Gastrocnemius medialis (tissue), 4 donors: ENCODE results near the gene TPD52L1. TPM values are rescaled to one million over a fixed set of nuclear protein-coding genes. Genes with fewer than 3 reads are reported as not detected.

Source experiments
- ATAC-seq, 2 donors: fragments of 150-250 bp; one replicate each; pipeline ENCODE4 v1.9.1; 2016
- DNase-seq, 2 donors: peaks; one replicate each; pipeline ENCODE4 v3.0.0-alpha.2; 2019
- H3K27ac ChIP-seq, 4 donors: fragments of 200-600 bp; sonication (generic); 1 replicate in 1 of 4; 2 replicates in 3 of 4; pipeline ENCODE4 v1.5.1; 2016 to 2018; ENCODE audit warnings: mild to moderate bottlenecking in 2 of 4, moderate library complexity in 1 of 4
- H3K27me3 ChIP-seq, 3 donors: fragments of 200-600 bp; sonication (generic) in 2 of 3; 1 replicate in 1 of 3; 2 replicates in 2 of 3; pipeline versions ENCODE4 v1.5.1 to v1.6.0; 2016 to 2019; ENCODE audit warnings: mild to moderate bottlenecking in 1 of 3, moderate library complexity in 1 of 3
- H3K36me3 ChIP-seq, 2 donors: fragments of 200-600 bp; sonication (generic) in 1 of 2; one replicate each; pipeline ENCODE4 v1.5.1; 2017 to 2018
- H3K4me1 ChIP-seq, 2 donors: fragments of 200-600 bp; sonication (generic) in 1 of 2; one replicate each; pipeline ENCODE4 v1.5.1; 2016 to 2017; ENCODE audit warnings: mild to moderate bottlenecking in 2 of 2
- H3K4me3 ChIP-seq, 4 donors: fragments of 200-600 bp; sonication (generic) in 3 of 4; 1 replicate in 1 of 4; 2 replicates in 3 of 4; pipeline ENCODE4 v1.5.1; 2016 to 2019; ENCODE audit warnings: mild to moderate bottlenecking in 2 of 4
- H3K9me3 ChIP-seq, 3 donors: fragments of 200-600 bp; sonication (generic) in 2 of 3; 1 replicate in 1 of 3; 2 replicates in 2 of 3; pipeline ENCODE4 v1.5.1; 2016 to 2019
- POLR2A ChIP-seq, 2 donors: fragments of 450-650 bp; IDR thresholded peaks; one replicate each; pipeline ENCODE4 v1.6.1; 2017; ENCODE audit warnings: antibody characterized with exemption in 2 of 2, mild to moderate bottlenecking in 2 of 2, moderate library complexity in 2 of 2
- in situ Hi-C, 4 donors: fragments of 200-750 bp; cut with MboI; loops; one replicate each; pipeline versions ENCODE4 v1.15.0 to v1.8.0; 2017; ENCODE audit warnings: low sequenced_read_pairs in 4 of 4
- intact Hi-C: fragments of 100-400 bp; cut with DNase I; formaldehyde crosslinking; loops from one replicate; pipeline ENCODE4 v1.15.1; 2023; ENCODE audit warnings: low total_unique reads
- total RNA-seq, 4 donors: library from RNA; depleted of rRNA; stranded (reverse); fragments of >200 nt; gene quantifications; one replicate each; pipeline versions ENCODE4 v1.1.0 to v1.2.3, GENCODE V29; 2016
- TF ChIP-seq, protein P1 (sequence below), 5 experiments: fragments of 450-650 bp in 3 of 5; fragments of 200-600 bp in 2 of 5; sonication (generic) in 2 of 5; IDR thresholded peaks in 4 of 5; conservative IDR thresholded peaks in 1 of 5; 1 replicate in 4 of 5; 2 replicates in 1 of 5; pipeline ENCODE4 v1.5.1; 2016 to 2019; ENCODE audit warnings: antibody characterized with exemption in 5 of 5, mild to moderate bottlenecking in 3 of 5, moderate library complexity in 3 of 5

The TPD52L1 gene
- total RNA-seq, 4 donors from 2014 or later, result 47.6 to 152 (median 123) TPM

DNA sequence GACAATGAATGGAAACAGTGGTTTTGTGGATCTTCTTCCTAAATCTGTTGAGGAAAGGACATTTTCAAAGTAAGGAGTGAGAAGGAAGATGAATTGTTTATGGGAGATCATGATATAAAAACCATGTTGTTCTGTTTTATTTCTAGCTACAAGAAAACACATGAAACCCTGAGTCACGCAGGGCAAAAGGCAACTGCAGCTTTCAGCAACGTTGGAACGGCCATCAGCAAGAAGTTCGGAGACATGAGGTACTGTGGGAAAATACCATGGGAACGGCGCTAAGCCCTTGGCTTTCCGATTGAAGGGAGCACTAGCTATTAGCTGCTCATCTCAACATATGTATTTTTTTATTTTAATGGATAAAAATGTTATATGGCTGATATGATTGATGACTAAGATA lies 94.6 kb downstream of the TPD52L1 start:
- peaks cover 18 to 52% of the 10 kb centered on the region in 2 donors for H3K4me1 ChIP-seq
- ATAC-seq (no peak), DNase-seq (no peak)
- TF ChIP-seq, protein P1, sequence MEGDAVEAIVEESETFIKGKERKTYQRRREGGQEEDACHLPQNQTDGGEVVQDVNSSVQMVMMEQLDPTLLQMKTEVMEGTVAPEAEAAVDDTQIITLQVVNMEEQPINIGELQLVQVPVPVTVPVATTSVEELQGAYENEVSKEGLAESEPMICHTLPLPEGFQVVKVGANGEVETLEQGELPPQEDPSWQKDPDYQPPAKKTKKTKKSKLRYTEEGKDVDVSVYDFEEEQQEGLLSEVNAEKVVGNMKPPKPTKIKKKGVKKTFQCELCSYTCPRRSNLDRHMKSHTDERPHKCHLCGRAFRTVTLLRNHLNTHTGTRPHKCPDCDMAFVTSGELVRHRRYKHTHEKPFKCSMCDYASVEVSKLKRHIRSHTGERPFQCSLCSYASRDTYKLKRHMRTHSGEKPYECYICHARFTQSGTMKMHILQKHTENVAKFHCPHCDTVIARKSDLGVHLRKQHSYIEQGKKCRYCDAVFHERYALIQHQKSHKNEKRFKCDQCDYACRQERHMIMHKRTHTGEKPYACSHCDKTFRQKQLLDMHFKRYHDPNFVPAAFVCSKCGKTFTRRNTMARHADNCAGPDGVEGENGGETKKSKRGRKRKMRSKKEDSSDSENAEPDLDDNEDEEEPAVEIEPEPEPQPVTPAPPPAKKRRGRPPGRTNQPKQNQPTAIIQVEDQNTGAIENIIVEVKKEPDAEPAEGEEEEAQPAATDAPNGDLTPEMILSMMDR (IDR thresholded peaks at IDR 0.05 in 4 of 5, conservative IDR thresholded peaks at IDR 0.05 in 1 of 5), result no peak
- TF ChIP-seq POLR2A (IDR thresholded peaks at IDR 0.05), result no peak
- intact Hi-C loops (no loop called here), in situ Hi-C loops (no loop called here)
- H3K27ac ChIP-seq, result peak overlapping the region; percentile 11 to 49 (median 16)
- H3K36me3 ChIP-seq, result peaks cover 0 to 7% of the 10 kb centered on the region in 2 donors
- no peak overlapping the region for H3K4me3 ChIP-seq
- no peaks in the 10 kb centered on the region for H3K27me3 ChIP-seq
- H3K9me3 ChIP-seq, result no peaks in the 10 kb centered on the region

DNA sequence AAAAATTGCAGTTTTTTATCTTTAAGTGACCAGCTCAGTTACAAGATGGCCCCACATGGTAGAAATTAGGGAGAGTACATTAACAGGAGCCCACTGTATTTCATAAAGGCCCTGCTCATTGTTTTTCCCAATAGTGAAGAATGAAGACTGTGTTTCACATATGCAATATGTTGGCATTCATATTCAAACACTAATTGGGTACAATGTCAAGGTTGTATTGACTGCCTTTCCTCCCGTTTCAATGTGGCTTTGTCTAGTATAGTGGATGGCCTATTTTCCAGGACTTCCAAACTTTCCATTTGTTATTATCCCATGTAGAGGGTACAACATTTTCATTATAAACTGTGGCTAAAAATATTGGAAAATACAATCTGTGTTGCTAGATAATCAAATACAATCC lies 96.9 kb downstream of the TPD52L1 start:
- H3K9me3 ChIP-seq, result no peaks in the 10 kb centered on the region
- intact Hi-C loops (no loop called here), in situ Hi-C loops (loop anchor here in 1 of 4 donors (25.0 kb wide), 1 partner anchor 88 kb away; the partner anchor contains the start of gene TPD52L1)
- no peak overlapping the region for H3K4me3 ChIP-seq
- peaks cover 0 to 7% of the 10 kb centered on the region in 2 donors for H3K36me3 ChIP-seq
- ATAC-seq (no peak), DNase-seq (no peak)
- no peak overlapping the region for H3K27ac ChIP-seq
- no peaks in the 10 kb centered on the region for H3K27me3 ChIP-seq
- peaks cover 7 to 31% of the 10 kb centered on the region in 2 donors for H3K4me1 ChIP-seq
- TF ChIP-seq POLR2A (IDR thresholded peaks at IDR 0.05), result no peak
- TF ChIP-seq, protein P1 (IDR thresholded peaks at IDR 0.05 in 4 of 5, conservative IDR thresholded peaks at IDR 0.05 in 1 of 5), result no peak

- H3K4me3 ChIP-seq, result no peak overlapping the region
- peaks cover 0 to 10% of the 10 kb centered on the region in 2 donors for H3K36me3 ChIP-seq
- DNase-seq (no peak), ATAC-seq (no peak)
- in situ Hi-C loops (loop anchor here in 1 of 4 donors (25.0 kb wide), 1 partner anchor 89 kb away; the partner anchor contains the start of gene TPD52L1), intact Hi-C loops (no loop called here)
- H3K9me3 ChIP-seq, result no peaks in the 10 kb centered on the region
- no peaks in the 10 kb centered on the region for H3K27me3 ChIP-seq
- no peak for TF ChIP-seq POLR2A (IDR thresholded peaks at IDR 0.05)
- TF ChIP-seq, protein P1 (IDR thresholded peaks at IDR 0.05 in 4 of 5, conservative IDR thresholded peaks at IDR 0.05 in 1 of 5), result no peak
- H3K27ac ChIP-seq, result no peak overlapping the region
- peaks cover 0 to 19% of the 10 kb centered on the region in 2 donors for H3K4me1 ChIP-seq
Observed at GRCh38 chr6:125251516-125252220, 98.1 kb downstream of the TPD52L1 start.

GRCh38 chr6:125252891-125253290 lies 99.3 kb downstream of the TPD52L1 start:
- DNase-seq (no peak), ATAC-seq (no peak)
- Histone ChIP-seq H3K4me1 (peaks cover 0 to 9% of the 10 kb centered on the region in 2 donors), H3K4me3 (no peak overlapping the region), H3K27me3 (no peaks in the 10 kb centered on the region), H3K27ac (no peak overlapping the region), H3K9me3 (no peaks in the 10 kb centered on the region), H3K36me3 (peaks cover 0 to 18% of the 10 kb centered on the region in 2 donors)
- TF ChIP-seq, protein P1 (IDR thresholded peaks at IDR 0.05 in 4 of 5, conservative IDR thresholded peaks at IDR 0.05 in 1 of 5), result no peak
- no peak for TF ChIP-seq POLR2A (IDR thresholded peaks at IDR 0.05)
- in situ Hi-C loops, result loop anchor here in 1 of 4 donors (25.0 kb wide), 1 partner anchor 91 kb away; the partner anchor contains the start of gene TPD52L1
- intact Hi-C loops, result no loop called here
